ENCODE data around the gene ZCRB1.
"Not testable (repeated sequence)": the region's sequence is repeated elsewhere in the genome, so short reads cannot be mapped to it uniquely, and the experiment has no call there.

ZCRB1 gene

GRCh38 chr12:42346403-42347002 is 20.6 kb upstream of the ZCRB1 start:
- Histone ChIP-seq H3K9me3 (ENCODE audit: insufficient read depth, low read length) (peaks cover 12% of the 10 kb centered on the region; the same call in 1 of the 2 replicates), H3K9ac (ENCODE audit: insufficient read length, low read depth) (no peak overlapping the region), H3K4me3 (ENCODE audit: insufficient read length, low read depth) (no peak overlapping the region), H3K4me1 (ENCODE audit: insufficient read depth, insufficient read length) (no peaks in the 10 kb centered on the region), H3K36me3 (ENCODE audit: insufficient read depth, insufficient read length, low read length) (peaks cover 11% of the 10 kb centered on the region), H3K27me3 (ENCODE audit: insufficient read depth, insufficient read length) (no peaks in the 10 kb centered on the region)
- TF ChIP-seq YY1 (IDR thresholded peaks at IDR 0.05; ENCODE audit: insufficient read depth, insufficient read length), result no peak
- no peak for TF ChIP-seq SUZ12 (IDR thresholded peaks at IDR 0.05; ENCODE audit: extremely low read depth, insufficient read depth, insufficient read length)
- no peak for TF ChIP-seq ZNF274 (IDR thresholded peaks at IDR 0.05; ENCODE audit: low read depth, low read length)
- DNase-seq (ENCODE audit: low read depth, low spot score), result no peak

GRCh38 chr12:42343721-42344120 is 17.8 kb upstream of the ZCRB1 start:
- Histone ChIP-seq H3K36me3 (ENCODE audit: insufficient read depth, insufficient read length, low read length) (peaks cover 13% of the 10 kb centered on the region), H3K4me3 (ENCODE audit: insufficient read length, low read depth) (no peak overlapping the region), H3K4me1 (ENCODE audit: insufficient read depth, insufficient read length) (no peaks in the 10 kb centered on the region), H3K9me3 (ENCODE audit: insufficient read depth, low read length) (peaks cover 3% of the 10 kb centered on the region; the same call in 1 of the 2 replicates), H3K9ac (ENCODE audit: insufficient read length, low read depth) (no peak overlapping the region), H3K27me3 (ENCODE audit: insufficient read depth, insufficient read length) (no peaks in the 10 kb centered on the region)
- no peak for DNase-seq (ENCODE audit: low read depth, low spot score)
- TF ChIP-seq ZNF274 (IDR thresholded peaks at IDR 0.05; ENCODE audit: low read depth, low read length), result no peak

GRCh38 chr12:42342028-42342427 is 16.1 kb upstream of the ZCRB1 start:
- H3K9me3 ChIP-seq (ENCODE audit: insufficient read depth, low read length), result no peaks in the 10 kb centered on the region
- no peak overlapping the region for H3K4me3 ChIP-seq (ENCODE audit: insufficient read length, low read depth)
- no peak overlapping the region for H3K9ac ChIP-seq (ENCODE audit: insufficient read length, low read depth)
- H3K4me1 ChIP-seq (ENCODE audit: insufficient read depth, insufficient read length), result no peaks in the 10 kb centered on the region
- no peak for DNase-seq (ENCODE audit: low read depth, low spot score)
- H3K36me3 ChIP-seq (ENCODE audit: insufficient read depth, insufficient read length, low read length), result peaks cover 25% of the 10 kb centered on the region
- TF ChIP-seq YY1 (IDR thresholded peaks at IDR 0.05; ENCODE audit: insufficient read depth, insufficient read length), result no peak
- TF ChIP-seq ZNF274 (IDR thresholded peaks at IDR 0.05; ENCODE audit: low read depth, low read length), result no peak
- no peak for TF ChIP-seq SUZ12 (IDR thresholded peaks at IDR 0.05; ENCODE audit: extremely low read depth, insufficient read depth, insufficient read length)
- H3K27me3 ChIP-seq (ENCODE audit: insufficient read depth, insufficient read length), result no peaks in the 10 kb centered on the region

GRCh38 chr12:42338280-42338679 is 12.4 kb upstream of the ZCRB1 start:
- Histone ChIP-seq H3K4me1 (ENCODE audit: insufficient read depth, insufficient read length) (no peaks in the 10 kb centered on the region), H3K36me3 (ENCODE audit: insufficient read depth, insufficient read length, low read length) (peaks cover 38% of the 10 kb centered on the region), H3K9me3 (ENCODE audit: insufficient read depth, low read length) (no peaks in the 10 kb centered on the region), H3K4me3 (ENCODE audit: insufficient read length, low read depth) (no peak overlapping the region), H3K27me3 (ENCODE audit: insufficient read depth, insufficient read length) (no peaks in the 10 kb centered on the region), H3K9ac (ENCODE audit: insufficient read length, low read depth) (no peak overlapping the region)
- DNase-seq (ENCODE audit: low read depth, low spot score), result no peak
- TF ChIP-seq SUZ12 (IDR thresholded peaks at IDR 0.05; ENCODE audit: extremely low read depth, insufficient read depth, insufficient read length) (no peak), YY1 (IDR thresholded peaks at IDR 0.05; ENCODE audit: insufficient read depth, insufficient read length) (no peak), ZNF274 (IDR thresholded peaks at IDR 0.05; ENCODE audit: low read depth, low read length) (no peak)

- Histone ChIP-seq H3K27me3 (ENCODE audit: insufficient read depth, insufficient read length) (no peaks in the 10 kb centered on the region), H3K9me3 (ENCODE audit: insufficient read depth, low read length) (no peaks in the 10 kb centered on the region), H3K9ac (ENCODE audit: insufficient read length, low read depth) (no peak overlapping the region), H3K4me1 (ENCODE audit: insufficient read depth, insufficient read length) (no peaks in the 10 kb centered on the region), H3K36me3 (ENCODE audit: insufficient read depth, insufficient read length, low read length) (peaks cover 40% of the 10 kb centered on the region), H3K4me3 (ENCODE audit: insufficient read length, low read depth) (no peak overlapping the region)
- TF ChIP-seq ZNF274 (IDR thresholded peaks at IDR 0.05; ENCODE audit: low read depth, low read length), result no peak
- no peak for TF ChIP-seq YY1 (IDR thresholded peaks at IDR 0.05; ENCODE audit: insufficient read depth, insufficient read length)
- no peak for TF ChIP-seq SUZ12 (IDR thresholded peaks at IDR 0.05; ENCODE audit: extremely low read depth, insufficient read depth, insufficient read length)
- DNase-seq (ENCODE audit: low read depth, low spot score), result no peak
These were observed 10.4 kb upstream of the ZCRB1 start for GRCh38 chr12:42336286-42336685.

- Histone ChIP-seq H3K9ac (ENCODE audit: insufficient read length, low read depth) (no peak overlapping the region), H3K4me1 (ENCODE audit: insufficient read depth, insufficient read length) (no peaks in the 10 kb centered on the region), H3K27me3 (ENCODE audit: insufficient read depth, insufficient read length) (no peaks in the 10 kb centered on the region), H3K36me3 (ENCODE audit: insufficient read depth, insufficient read length, low read length) (peaks cover 35% of the 10 kb centered on the region), H3K9me3 (ENCODE audit: insufficient read depth, low read length) (no peaks in the 10 kb centered on the region), H3K4me3 (ENCODE audit: insufficient read length, low read depth) (no peak overlapping the region)
- no peak for DNase-seq (ENCODE audit: low read depth, low spot score)
- no peak for TF ChIP-seq SUZ12 (IDR thresholded peaks at IDR 0.05; ENCODE audit: extremely low read depth, insufficient read depth, insufficient read length)
- TF ChIP-seq ZNF274 (IDR thresholded peaks at IDR 0.05; ENCODE audit: low read depth, low read length), result no peak
- TF ChIP-seq YY1 (IDR thresholded peaks at IDR 0.05; ENCODE audit: insufficient read depth, insufficient read length), result no peak
These were observed 6.7 kb upstream of the ZCRB1 start for GRCh38 chr12:42332301-42333285.

- H3K27me3 ChIP-seq (ENCODE audit: insufficient read depth, insufficient read length); H3K9ac ChIP-seq (ENCODE audit: insufficient read length, low read depth); H3K9me3 ChIP-seq (ENCODE audit: insufficient read depth, low read length); DNase-seq (ENCODE audit: low read depth, low spot score); H3K4me1 ChIP-seq (ENCODE audit: insufficient read depth, insufficient read length); H3K4me3 ChIP-seq (ENCODE audit: insufficient read length, low read depth): not testable (repeated sequence)
- H3K36me3 ChIP-seq (ENCODE audit: insufficient read depth, insufficient read length, low read length), result peaks cover 26% of the 10 kb centered on the region
These were observed 4.2 kb upstream of the ZCRB1 start for GRCh38 chr12:42330097-42330496.

Measured in NT2/D1 (cell line).